H9 (cell line): Measurements from ENCODE around the gene AANAT. TPM values are rescaled to one million over a fixed set of nuclear protein-coding genes. Genes with fewer than 3 reads are reported as not detected.

Experiments used
- DNase-seq: peaks from one replicate; pipeline ENCODE4 v3.0.0-alpha.2; 2017
- H2AFZ ChIP-seq: one replicate; pipeline ENCODE4 v1.6.1; 2013; ENCODE audit warnings: mild to moderate bottlenecking, low read length, control low read depth, moderate library complexity
- H2AK5ac ChIP-seq: 2 replicates; pipeline ENCODE4 v1.6.1; 2013; ENCODE audit warnings: low read length, control low read depth, mixed read lengths; ENCODE audit not compliant: insufficient read length
- H2BK120ac ChIP-seq: one replicate; pipeline ENCODE4 v1.6.1; 2013; ENCODE audit warnings: low read depth, mild to moderate bottlenecking, low read length, control low read depth, inconsistent platforms; ENCODE audit not compliant: poor library complexity, severe bottlenecking
- H2BK12ac ChIP-seq: 2 replicates; pipeline ENCODE4 v1.6.1; 2013; ENCODE audit warnings: low read length, control low read depth, mixed read lengths, low read depth; ENCODE audit not compliant: insufficient read length
- H2BK15ac ChIP-seq: 2 replicates; pipeline ENCODE4 v1.6.1; 2013; ENCODE audit warnings: low read depth, low read length, control low read depth
- H2BK20ac ChIP-seq: one replicate; pipeline ENCODE4 v1.6.1; 2013; ENCODE audit warnings: low read depth, mild to moderate bottlenecking, low read length, control low read depth, inconsistent platforms; ENCODE audit not compliant: poor library complexity, severe bottlenecking
- H2BK5ac ChIP-seq: 2 replicates; pipeline ENCODE4 v1.6.1; 2013; ENCODE audit warnings: low read length, control low read depth, mixed read lengths; ENCODE audit not compliant: insufficient read length
- H3K14ac ChIP-seq: 2 replicates; pipeline ENCODE4 v1.6.1; 2013; ENCODE audit warnings: low read length, control low read depth; ENCODE audit not compliant: insufficient read depth
- H3K18ac ChIP-seq: 2 replicates; pipeline ENCODE4 v1.6.1; 2013; ENCODE audit warnings: low read depth, mild to moderate bottlenecking, mixed read lengths, low read length, control low read depth; ENCODE audit not compliant: insufficient read length
- H3K23ac ChIP-seq: 2 replicates; pipeline ENCODE4 v1.6.1; 2013; ENCODE audit warnings: low read length, control low read depth, mixed read lengths, low read depth; ENCODE audit not compliant: insufficient read length
- H3K23me2 ChIP-seq: 2 replicates; pipeline ENCODE4 v1.6.1; 2013; ENCODE audit warnings: low read depth, mild to moderate bottlenecking, mixed read lengths, low read length, control low read depth; ENCODE audit not compliant: insufficient read length, poor library complexity, severe bottlenecking
- H3K27ac ChIP-seq: 2 replicates; pipeline ENCODE4 v1.5.1; 2013; ENCODE audit warnings: low read length, control low read depth, mixed read lengths, low read depth; ENCODE audit not compliant: insufficient read length
- H3K27me3 ChIP-seq: 2 replicates; pipeline ENCODE4 v1.6.1; 2013; ENCODE audit warnings: low read length, control low read depth, inconsistent platforms; ENCODE audit not compliant: insufficient read depth
- H3K4ac ChIP-seq: 2 replicates; pipeline ENCODE4 v1.6.1; 2013; ENCODE audit warnings: low read depth, mild to moderate bottlenecking, control low read depth, inconsistent platforms, low read length, moderate library complexity
- H3K4me1 ChIP-seq: 2 replicates; pipeline ENCODE4 v1.6.1; 2013; ENCODE audit warnings: low read length, control low read depth, inconsistent platforms; ENCODE audit not compliant: insufficient read depth
- H3K4me2 ChIP-seq: 2 replicates; pipeline ENCODE4 v1.6.1; 2013; ENCODE audit warnings: low read length, control low read depth, mixed read lengths; ENCODE audit not compliant: insufficient read length, insufficient read depth
- H3K56ac ChIP-seq: 2 replicates; pipeline ENCODE4 v1.6.1; 2013; ENCODE audit warnings: low read depth, mild to moderate bottlenecking, mixed read lengths, low read length, control low read depth; ENCODE audit not compliant: insufficient read length
- H3K79me1 ChIP-seq: 2 replicates; pipeline ENCODE4 v1.6.1; 2013; ENCODE audit warnings: low read depth, mild to moderate bottlenecking, moderate library complexity, low read length, control low read depth, inconsistent platforms; ENCODE audit not compliant: insufficient read depth, poor library complexity, severe bottlenecking
- H3K79me2 ChIP-seq: 2 replicates; pipeline ENCODE4 v1.6.1; 2013; ENCODE audit warnings: low read length, control low read depth, inconsistent platforms; ENCODE audit not compliant: insufficient read depth
- H3K9ac ChIP-seq: 2 replicates; pipeline ENCODE4 v1.6.1; 2013; ENCODE audit warnings: low read length, control low read depth, mixed read lengths; ENCODE audit not compliant: insufficient read length; ENCODE audit errors: extremely low read depth
- H3K9me3 ChIP-seq: one replicate; pipeline ENCODE4 v1.6.1; 2013; ENCODE audit warnings: low read depth, low read length, inconsistent platforms; ENCODE audit not compliant: control insufficient read depth
- H3T11ph ChIP-seq: one replicate; pipeline ENCODE4 v1.6.1; 2013; ENCODE audit warnings: mild to moderate bottlenecking, low read length, control low read depth, inconsistent platforms
- H4K20me1 ChIP-seq: one replicate; pipeline ENCODE4 v1.6.1; 2013; ENCODE audit not compliant: control insufficient read depth, insufficient read length, insufficient read depth
- H4K5ac ChIP-seq: 2 replicates; pipeline ENCODE4 v1.6.1; 2013; ENCODE audit warnings: low read depth, mild to moderate bottlenecking, mixed read lengths, low read length, control low read depth; ENCODE audit not compliant: insufficient read length
- H4K8ac ChIP-seq: replicated peaks from 2 replicates; pipeline ENCODE4 v1.6.1; 2013; ENCODE audit warnings: low read length, control low read depth, mixed read lengths, low read depth; ENCODE audit not compliant: insufficient read length
- H4K91ac ChIP-seq: 2 replicates; pipeline ENCODE4 v1.6.1; 2013; ENCODE audit warnings: low read depth, mild to moderate bottlenecking, moderate library complexity, mixed read lengths, low read length, control low read depth; ENCODE audit not compliant: insufficient read length
- H3K27ac Mint-ChIP-seq, 3 experiments: 2 replicates in 2 of 3; 3 replicates in 1 of 3; pipeline ENCODE4 v1.8.0; 2020 to 2021; ENCODE audit warnings: mixed read lengths in 3 of 3, mild to moderate bottlenecking in 1 of 3, moderate library complexity in 1 of 3
- H3K27me3 Mint-ChIP-seq: 2 replicates; pipeline ENCODE4 v1.8.0; 2021; ENCODE audit warnings: low read depth, mild to moderate bottlenecking, moderate library complexity, mixed read lengths
- H3K36me3 Mint-ChIP-seq, 3 experiments: 2 replicates in 2 of 3; 3 replicates in 1 of 3; pipeline ENCODE4 v1.8.0; 2020 to 2021; ENCODE audit warnings: low read depth in 3 of 3, mixed read lengths in 3 of 3; ENCODE audit not compliant: insufficient read depth in 1 of 3
- H3K4me1 Mint-ChIP-seq, 2 experiments: 2 replicates each; pipeline ENCODE4 v1.8.0; 2020; ENCODE audit warnings: mixed read lengths in 2 of 2
- H3K4me3 Mint-ChIP-seq, 2 experiments: 2 replicates in 1 of 2; 3 replicates in 1 of 2; pipeline ENCODE4 v1.8.0; 2020 to 2021; ENCODE audit warnings: mild to moderate bottlenecking in 2 of 2, mixed read lengths in 2 of 2, moderate library complexity in 1 of 2
- H3K9me3 Mint-ChIP-seq, 2 experiments: 2 replicates in 1 of 2; 3 replicates in 1 of 2; pipeline ENCODE4 v1.8.0; 2020; ENCODE audit warnings: mild to moderate bottlenecking in 2 of 2, mixed read lengths in 2 of 2, moderate library complexity in 1 of 2
- CTCF ChIP-seq: fragments of 200-600 bp; sonication (generic); conservative IDR thresholded peaks from 3 replicates; pipeline ENCODE4 v1.8.0; 2021; ENCODE audit warnings: antibody characterized with exemption, mild to moderate bottlenecking
- WGBS: extraction: QIAGEN DNeasy Blood & Tissue Kit; methylation state at CpG from one replicate; pipeline ENCODE4 v1.1.7; 2013; ENCODE audit warnings: missing lambda C conversion rate, low lambda C conversion rate, mixed read lengths; ENCODE audit not compliant: insufficient read length; ENCODE audit errors: extremely low coverage; 5-methylcytosine and 5-hydroxymethylcytosine counted together
- total RNA-seq: library from RNA; stranded (reverse); gene quantifications from 2 replicates; pipeline ENCODE4 v1.2.1, GENCODE V29; 2021

Gene AANAT
- total RNA-seq, 1 experiment from 2014 or later, result 0.55 TPM

- Mint-ChIP-seq H3K27me3 (peaks cover 2% of the 10 kb centered on the region; the same call in 1 of the 2 replicates), H3K4me3 (no peak overlapping the region), H3K9me3 (no peaks in the 10 kb centered on the region), H3K4me1 (peaks cover 0 to 7% of the 10 kb centered on the region in 2 experiments; a peak in 2 of 4 replicates), H3K36me3 (peaks cover 1 to 8% (median 4%) of the 10 kb centered on the region in 3 experiments; a peak in 4 of 7 replicates), H3K27ac (peak overlapping the region in 2 of 3 experiments; percentile 22 to 80; a peak in 2 of 7 replicates)
- H4K20me1 ChIP-seq, result no peaks in the 10 kb centered on the region
- H3K18ac ChIP-seq, result no peak overlapping the region
- H2AFZ ChIP-seq, result no peak overlapping the region
- no peak overlapping the region for H3K4me2 ChIP-seq
- WGBS, result no CpG with 5 or more reads among the region's 15 CpGs
- no peak overlapping the region for H3K56ac ChIP-seq
- no peak overlapping the region for H3K9ac ChIP-seq
- no peaks in the 10 kb centered on the region for H3K4me1 ChIP-seq
- H2BK5ac ChIP-seq, result no peak overlapping the region
- H3K14ac ChIP-seq, result no peak overlapping the region
- H3K23ac ChIP-seq, result no peak overlapping the region
- H3T11ph ChIP-seq, result no peak overlapping the region
- no peak overlapping the region for H2BK20ac ChIP-seq
- no peak overlapping the region for H4K8ac ChIP-seq
- H3K27me3 ChIP-seq, result no peaks in the 10 kb centered on the region
- H2AK5ac ChIP-seq, result no peak overlapping the region
- no peak overlapping the region for H4K91ac ChIP-seq
- no peaks in the 10 kb centered on the region for H3K23me2 ChIP-seq
- H3K9me3 ChIP-seq, result no peaks in the 10 kb centered on the region
- no peak overlapping the region for H3K4ac ChIP-seq
- H2BK120ac ChIP-seq, result no peak overlapping the region
- no peaks in the 10 kb centered on the region for H3K79me2 ChIP-seq
- H4K5ac ChIP-seq, result no peak overlapping the region
- no peak overlapping the region for H2BK12ac ChIP-seq
- TF ChIP-seq CTCF, result no peak
- no peak overlapping the region for H2BK15ac ChIP-seq
- H3K27ac ChIP-seq, result no peak overlapping the region
- no peak for DNase-seq
- no peaks in the 10 kb centered on the region for H3K79me1 ChIP-seq
Measured at GRCh38 chr17:76480632-76481031, 13.2 kb downstream of the AANAT start.
